HG02943 (cell line): ENCODE data around the gene MRS2.

Source experiments
- ATAC-seq: cut with Tn5 transposase; IDR thresholded peaks from one replicate; pipeline ENCODE4 v1.9.1; 2021; ENCODE audit warnings: mild to moderate bottlenecking, low read depth, moderate library complexity; ENCODE audit not compliant: unreplicated experiment

MRS2 gene

DNA sequence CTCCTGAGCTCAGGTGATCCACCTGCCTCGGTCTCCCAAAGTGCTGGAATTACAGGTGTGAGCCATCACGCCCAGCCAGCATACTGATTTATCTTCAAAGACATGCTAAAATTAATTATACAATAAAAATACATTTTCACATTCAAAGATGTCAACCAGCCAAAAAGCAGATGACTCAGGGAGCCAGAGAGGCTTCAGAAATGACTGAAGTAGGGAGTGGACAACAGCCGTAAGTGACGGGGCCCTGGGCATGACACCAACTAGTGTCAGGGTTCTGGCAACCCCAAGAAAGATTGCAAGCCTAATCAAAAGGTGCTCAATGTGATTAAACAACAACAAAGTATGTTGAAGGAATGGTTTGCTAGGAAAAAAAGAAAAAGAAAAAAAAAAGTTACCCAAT is 58.2 kb downstream of the MRS2 start:
- no peak for ATAC-seq

DNA sequence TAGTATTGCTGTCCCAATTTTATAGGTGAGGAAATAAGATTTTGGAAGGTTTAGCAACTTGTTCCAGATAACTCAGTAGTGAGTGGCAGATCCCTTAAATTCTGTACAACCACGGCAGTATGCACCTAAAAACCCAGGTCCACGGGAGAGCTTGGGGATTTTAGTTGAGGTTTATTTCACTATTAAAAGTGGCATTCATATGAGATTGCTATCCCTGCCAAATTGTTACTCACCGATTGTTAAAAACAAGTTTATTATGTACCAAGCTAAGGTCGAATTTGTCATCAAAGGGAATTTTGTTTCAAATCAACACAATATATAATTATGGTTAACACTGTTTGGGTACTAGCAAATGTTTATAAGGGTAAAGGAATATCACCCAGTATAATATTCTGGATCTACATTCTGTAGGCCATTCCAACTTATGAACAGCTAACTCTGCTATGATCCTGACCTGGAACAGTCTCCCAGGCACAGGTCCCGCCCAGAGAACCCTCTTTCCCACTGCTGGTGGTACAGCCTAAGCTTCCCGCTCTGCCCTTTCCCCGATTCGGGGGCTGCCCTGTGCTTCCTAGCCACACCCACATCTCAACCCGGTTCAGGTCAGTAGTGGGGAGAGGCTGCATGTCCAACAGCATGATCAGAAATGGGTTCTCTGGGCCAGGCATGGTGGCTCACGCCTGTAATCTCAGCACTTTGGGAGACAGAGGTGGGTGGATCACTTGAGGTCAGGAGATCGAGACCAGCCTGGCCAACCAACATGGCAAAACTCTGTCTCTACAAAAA is 61.7 kb downstream of the MRS2 start:
- no peak for ATAC-seq

DNA sequence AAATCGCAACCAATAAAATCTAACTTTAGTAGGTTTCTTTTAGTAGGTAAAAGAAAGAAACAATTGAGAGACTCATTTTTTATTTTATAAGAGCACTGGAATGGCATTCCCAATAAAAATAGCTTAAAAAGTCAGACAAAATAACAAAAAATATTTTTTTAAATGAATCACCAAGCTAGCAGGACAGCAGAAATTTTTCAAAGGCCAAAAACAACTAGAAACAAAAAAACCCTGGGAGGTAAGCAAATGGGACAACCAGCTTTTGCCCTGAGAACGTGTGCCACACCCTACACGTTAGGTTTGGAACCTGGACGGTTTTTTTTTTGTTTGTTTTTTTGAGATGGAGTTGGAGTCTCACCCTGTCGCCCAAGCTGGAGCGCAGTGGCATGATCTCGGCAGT is 67.1 kb downstream of the MRS2 start:
- ATAC-seq: no peak

DNA sequence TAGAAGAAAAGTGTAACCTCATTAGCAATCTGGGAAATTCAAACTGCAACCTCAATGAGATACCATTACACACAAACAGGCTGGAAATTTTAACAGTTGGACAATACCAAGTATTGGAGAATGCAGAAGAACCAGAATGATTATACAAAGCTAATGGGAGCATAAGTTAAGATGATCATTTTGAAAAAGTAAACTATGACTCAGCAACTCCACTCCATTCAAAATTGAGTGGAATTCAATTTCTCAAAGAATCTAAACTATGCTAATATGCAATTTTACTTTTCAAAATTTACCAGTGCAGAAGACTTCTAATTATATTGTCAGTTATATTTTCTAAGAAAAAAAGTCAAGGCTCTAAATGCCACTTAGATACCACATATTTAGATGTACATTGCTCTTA is 69.4 kb downstream of the MRS2 start:
- no peak for ATAC-seq
